Osteocyte (in vitro differentiated cells): ENCODE measurements around the gene SHC4. TPM values are rescaled to one million over a fixed set of nuclear protein-coding genes. Genes with fewer than 3 reads are reported as not detected.
"Not testable (repeated sequence)": the region's sequence is repeated elsewhere in the genome, so short reads cannot be mapped to it uniquely, and the experiment has no call there.

Experiments
- DNase-seq: peaks from one replicate; pipeline ENCODE4 v3.0.0; 2021; ENCODE audit warnings: mixed read lengths; ENCODE audit not compliant: unreplicated experiment; ENCODE audit errors: extremely low spot score
- H3K27ac Mint-ChIP-seq: one replicate; pipeline ENCODE4 v1.8.0; 2021; ENCODE audit warnings: mild to moderate bottlenecking, mixed read lengths; ENCODE audit not compliant: unreplicated experiment
- H3K27me3 Mint-ChIP-seq: one replicate; pipeline ENCODE4 v1.8.0; 2021; ENCODE audit warnings: mixed read lengths; ENCODE audit not compliant: unreplicated experiment
- H3K36me3 Mint-ChIP-seq: one replicate; pipeline ENCODE4 v1.8.0; 2021; ENCODE audit warnings: mixed read lengths; ENCODE audit not compliant: unreplicated experiment
- H3K4me1 Mint-ChIP-seq: one replicate; pipeline ENCODE4 v1.8.0; 2021; ENCODE audit warnings: mixed read lengths; ENCODE audit not compliant: unreplicated experiment
- H3K4me3 Mint-ChIP-seq: one replicate; pipeline ENCODE4 v1.8.0; 2021; ENCODE audit warnings: mild to moderate bottlenecking, moderate library complexity, mixed read lengths; ENCODE audit not compliant: unreplicated experiment
- H3K9me3 Mint-ChIP-seq: one replicate; pipeline ENCODE4 v1.8.0; 2021; ENCODE audit warnings: mixed read lengths; ENCODE audit not compliant: unreplicated experiment
- CTCF ChIP-seq: fragments of 200-600 bp; sonication (generic); IDR thresholded peaks from 2 replicates; pipeline ENCODE4 v1.5.0; 2021; ENCODE audit warnings: antibody characterized with exemption, mild to moderate bottlenecking, moderate library complexity
- total RNA-seq: library from RNA; stranded (reverse); gene quantifications from 2 replicates; pipeline ENCODE4 v1.2.1, GENCODE V29; 2021

Gene SHC4
- total RNA-seq, 1 donor from 2014 or later = 4.2 TPM

- peak overlapping the region; percentile 70 for H3K4me3 Mint-ChIP-seq
- no peak for DNase-seq
- TF ChIP-seq CTCF = no peak
- peaks cover 12% of the 10 kb centered on the region for H3K4me1 Mint-ChIP-seq
- no peaks in the 10 kb centered on the region for H3K9me3 Mint-ChIP-seq
- no peaks in the 10 kb centered on the region for H3K36me3 Mint-ChIP-seq
- peak overlapping the region; percentile 73 for H3K27ac Mint-ChIP-seq
- no peaks in the 10 kb centered on the region for H3K27me3 Mint-ChIP-seq
Observed at GRCh38 chr15:48976444-48977088, 12.8 kb upstream of the SHC4 start.

- peak; percentile 97 for TF ChIP-seq CTCF
- no peaks in the 10 kb centered on the region for H3K36me3 Mint-ChIP-seq
- peak overlapping the region; percentile 73 for H3K27ac Mint-ChIP-seq
- H3K4me1 Mint-ChIP-seq = peaks cover 12% of the 10 kb centered on the region
- peak overlapping the region; percentile 70 for H3K4me3 Mint-ChIP-seq
- DNase-seq = peak; percentile 95
- no peaks in the 10 kb centered on the region for H3K27me3 Mint-ChIP-seq
- H3K9me3 Mint-ChIP-seq = no peaks in the 10 kb centered on the region
Observed at GRCh38 chr15:48975472-48976419, 12.0 kb upstream of the SHC4 start.

- Mint-ChIP-seq H3K9me3 (no peaks in the 10 kb centered on the region), H3K27me3 (no peaks in the 10 kb centered on the region), H3K36me3 (no peaks in the 10 kb centered on the region), H3K4me1 (peaks cover 12% of the 10 kb centered on the region), H3K27ac (no peak overlapping the region), H3K4me3 (peak overlapping the region; percentile 70)
- no peak for TF ChIP-seq CTCF
- no peak for DNase-seq
Observed at GRCh38 chr15:48974882-48975281, 11.2 kb upstream of the SHC4 start.

GRCh38 chr15:48972750-48973503 is 9.2 kb upstream of the SHC4 start:
- H3K36me3 Mint-ChIP-seq = no peaks in the 10 kb centered on the region
- no peak overlapping the region for H3K4me3 Mint-ChIP-seq
- peaks cover 12% of the 10 kb centered on the region for H3K4me1 Mint-ChIP-seq
- TF ChIP-seq CTCF = no peak
- DNase-seq = no peak
- no peak overlapping the region for H3K27ac Mint-ChIP-seq
- H3K27me3 Mint-ChIP-seq = no peaks in the 10 kb centered on the region
- no peaks in the 10 kb centered on the region for H3K9me3 Mint-ChIP-seq

- not testable (repeated sequence) for H3K9me3 Mint-ChIP-seq, DNase-seq, H3K27ac Mint-ChIP-seq, H3K4me3 Mint-ChIP-seq, H3K27me3 Mint-ChIP-seq, H3K36me3 Mint-ChIP-seq
- H3K4me1 Mint-ChIP-seq = peaks cover 19% of the 10 kb centered on the region
Observed at GRCh38 chr15:48970926-48971325, 7.2 kb upstream of the SHC4 start.
